NCI-H446 (cell line): ENCODE results near the gene B3GNT7.
"Not testable (repeated sequence)": the region's sequence is repeated elsewhere in the genome, so short reads cannot be mapped to it uniquely, and the experiment has no call there.

ENCODE experiments used
- DNase-seq, 2 experiments: peaks; one replicate each; lab custom pipeline; 2025; lab: John Stamatoyannopoulos, UW

The B3GNT7 gene

GRCh38 chr2:231395188-231396057 is at the start of gene B3GNT7:
Gene B3GNT7 (plus strand): TSS chr2:231395710. CDS start chr2:231395804, 94 bp downstream.
- no peak for DNase-seq

- DNase-seq, result no peak
Observed at GRCh38 chr2:231347081-231347480, 48.4 kb upstream of the B3GNT7 start.

- no peak for DNase-seq
Observed at GRCh38 chr2:231347638-231348037, 47.9 kb upstream of the B3GNT7 start.

- DNase-seq, result no peak
Observed at GRCh38 chr2:231348173-231348572, 47.3 kb upstream of the B3GNT7 start.

GRCh38 chr2:231348704-231349373 is 46.7 kb upstream of the B3GNT7 start:
- DNase-seq, result no peak

- DNase-seq, result not testable (repeated sequence)
Observed at GRCh38 chr2:231349374-231349735, 46.2 kb upstream of the B3GNT7 start.

- no peak for DNase-seq
Observed at GRCh38 chr2:231351648-231352047, 43.9 kb upstream of the B3GNT7 start.

GRCh38 chr2:231353469-231353868 is 42.0 kb upstream of the B3GNT7 start:
- no peak for DNase-seq

- no peak for DNase-seq
Observed at GRCh38 chr2:231355508-231356465, 39.7 kb upstream of the B3GNT7 start.

GRCh38 chr2:231356466-231356844 is 39.1 kb upstream of the B3GNT7 start:
- DNase-seq, result no peak

- no peak for DNase-seq
Observed at GRCh38 chr2:231357048-231357447, 38.5 kb upstream of the B3GNT7 start.

GRCh38 chr2:231357931-231358330 is 37.6 kb upstream of the B3GNT7 start:
- DNase-seq, result no peak

GRCh38 chr2:231359441-231359840 is 36.1 kb upstream of the B3GNT7 start:
- no peak for DNase-seq

GRCh38 chr2:231359948-231360347 is 35.6 kb upstream of the B3GNT7 start:
- no peak for DNase-seq

- no peak for DNase-seq
Observed at GRCh38 chr2:231360401-231360800, 35.1 kb upstream of the B3GNT7 start.

- DNase-seq, result no peak
Observed at GRCh38 chr2:231360881-231361371, 34.6 kb upstream of the B3GNT7 start.

GRCh38 chr2:231361701-231362554 is 33.6 kb upstream of the B3GNT7 start:
- DNase-seq, result no peak

GRCh38 chr2:231362555-231363184 is 32.8 kb upstream of the B3GNT7 start:
- DNase-seq, result no peak

- DNase-seq, result no peak
Observed at GRCh38 chr2:231364061-231364460, 31.4 kb upstream of the B3GNT7 start.

GRCh38 chr2:231364961-231365810 is 30.3 kb upstream of the B3GNT7 start:
- DNase-seq, result no peak
